Neural cell (in vitro differentiated cells): ENCODE data around the gene CHCHD3. TPM values are rescaled to one million over a fixed set of nuclear protein-coding genes. Genes with fewer than 3 reads are reported as not detected.

Experiments used
- H2AFZ ChIP-seq: fragments of 200-600, 300-800 bp; sonication (generic), shearing (Covaris generic); 2 replicates; pipeline ENCODE4 v1.6.0; 2014; ENCODE audit warnings: low read depth, mild to moderate bottlenecking, antibody characterized with exemption, low read length, moderate library complexity
- H3F3A ChIP-seq: fragments of 200-600 bp; shearing (Covaris generic); 2 replicates; pipeline ENCODE4 v1.6.1; 2016; ENCODE audit warnings: mild to moderate bottlenecking, moderate library complexity, mixed read lengths, antibody characterized with exemption, low read length; ENCODE audit not compliant: insufficient read depth, poor library complexity, severe bottlenecking
- H3K27ac ChIP-seq: fragments of 200-600, 300-800 bp; sonication (generic), shearing (Covaris generic); 2 replicates; pipeline ENCODE4 v1.5.1; 2014; ENCODE audit warnings: mild to moderate bottlenecking, low read length, moderate library complexity
- H3K27me3 ChIP-seq: fragments of 300-800, 200-600 bp; sonication (generic), shearing (Covaris generic); 2 replicates; pipeline ENCODE4 v1.6.0; 2014; ENCODE audit warnings: mild to moderate bottlenecking, low read depth, low read length, moderate library complexity; ENCODE audit not compliant: insufficient read depth
- H3K36me3 ChIP-seq: fragments of 300-800, 200-600 bp; sonication (generic), shearing (Covaris generic); 2 replicates; pipeline ENCODE4 v1.5.1; 2014; ENCODE audit warnings: mild to moderate bottlenecking, antibody characterized with exemption, low read length, moderate library complexity; ENCODE audit not compliant: insufficient read depth
- H3K4me2 ChIP-seq: fragments of 300-800, 200-600 bp; sonication (generic), shearing (Covaris generic); 2 replicates; pipeline ENCODE4 v1.6.0; 2014; ENCODE audit warnings: mild to moderate bottlenecking, low read length
- H3K4me3 ChIP-seq: fragments of 300-800, 200-600 bp; sonication (generic), shearing (Covaris generic); 2 replicates; pipeline ENCODE4 v1.5.1; 2014; ENCODE audit warnings: mild to moderate bottlenecking, low read length, moderate library complexity
- H3K79me2 ChIP-seq: fragments of 200-600 bp; shearing (Covaris generic); replicated peaks from 2 replicates; pipeline ENCODE4 v1.6.0; 2014; ENCODE audit warnings: mild to moderate bottlenecking, low read length, moderate library complexity; ENCODE audit not compliant: insufficient read depth
- H3K9ac ChIP-seq: fragments of 300-800, 200-600 bp; sonication (generic), shearing (Covaris generic); 2 replicates; pipeline ENCODE4 v1.6.1; 2016; ENCODE audit warnings: mild to moderate bottlenecking, low read length, mixed read lengths
- H3K9me2 ChIP-seq: fragments of 200-600 bp; shearing (Covaris generic); 2 replicates; pipeline ENCODE4 v1.6.1; 2016; ENCODE audit warnings: mild to moderate bottlenecking, low read length, mixed read lengths; ENCODE audit not compliant: insufficient read depth
- H3K9me3 ChIP-seq: fragments of 200-600, 300-800 bp; sonication (generic), shearing (Covaris generic); 2 replicates; pipeline ENCODE4 v1.6.1; 2016; ENCODE audit warnings: mild to moderate bottlenecking, mixed run types, low read length, moderate library complexity, mixed read lengths
- H4K20me1 ChIP-seq: fragments of 200-600 bp; shearing (Covaris generic); 2 replicates; pipeline ENCODE4 v1.6.1; 2016; ENCODE audit warnings: mild to moderate bottlenecking, mixed run types; ENCODE audit not compliant: insufficient read depth
- CTCF ChIP-seq: fragments of 450-650 bp; IDR thresholded peaks from 2 replicates; pipeline ENCODE4 v1.5.1; 2014; ENCODE audit warnings: antibody characterized with exemption, mild to moderate bottlenecking, moderate library complexity; ENCODE audit not compliant: poor library complexity, severe bottlenecking
- EP300 ChIP-seq: fragments of 450-650 bp; conservative IDR thresholded peaks from 2 replicates; pipeline ENCODE4 v1.6.1; 2014; ENCODE audit warnings: antibody characterized with exemption, mild to moderate bottlenecking, moderate library complexity; ENCODE audit not compliant: poor library complexity, severe bottlenecking
- EZH2 ChIP-seq: fragments of 200-600, 300-800 bp; shearing (Covaris generic), sonication (generic); IDR thresholded peaks from 2 replicates; pipeline ENCODE4 v1.6.1; 2014; ENCODE audit warnings: antibody characterized with exemption, low read length, borderline replicate concordance, mild to moderate bottlenecking; ENCODE audit not compliant: insufficient read depth, poor library complexity, severe bottlenecking
- MXI1 ChIP-seq: fragments of 450-650 bp; conservative IDR thresholded peaks from 2 replicates; pipeline ENCODE4 v1.6.1; 2014; ENCODE audit warnings: antibody characterized with exemption, mild to moderate bottlenecking; ENCODE audit not compliant: poor library complexity, severe bottlenecking
- POLR2AphosphoS5 ChIP-seq: IDR thresholded peaks from 2 replicates; pipeline ENCODE4 v1.6.1; 2012
- RAD21 ChIP-seq: fragments of 450-650 bp; conservative IDR thresholded peaks from 2 replicates; pipeline ENCODE4 v1.6.1; 2014; ENCODE audit warnings: antibody characterized with exemption, mild to moderate bottlenecking, moderate library complexity
- REST ChIP-seq: IDR thresholded peaks from 2 replicates; pipeline ENCODE4 v1.6.1; 2012; ENCODE audit warnings: borderline replicate concordance
- SMC3 ChIP-seq: fragments of 450-650 bp; conservative IDR thresholded peaks from 2 replicates; pipeline ENCODE4 v1.6.1; 2014; ENCODE audit warnings: antibody characterized with exemption, mild to moderate bottlenecking, moderate library complexity; ENCODE audit not compliant: poor library complexity
- TAF1 ChIP-seq: IDR thresholded peaks from 2 replicates; pipeline ENCODE4 v1.6.1; 2012; ENCODE audit warnings: low read depth
- polyA plus RNA-seq: library from polyadenylated mRNA; depleted of rRNA; stranded (reverse); fragments of >200 nt; gene quantifications from 2 replicates; pipeline ENCODE4 v1.2.3, GENCODE V29; 2014

Gene CHCHD3
- polyA plus RNA-seq, 1 donor from 2014 or later, result 89.9 TPM

GRCh38 chr7:132806834-132807233, 275.1 kb downstream of the CHCHD3 start:
- Histone ChIP-seq H3K36me3 (no peaks in the 10 kb centered on the region), H3K4me3 (no peak overlapping the region), H3K9me3 (no peaks in the 10 kb centered on the region), H3K9me2 (no peaks in the 10 kb centered on the region), H3K79me2 (no peaks in the 10 kb centered on the region), H3K4me2 (no peak overlapping the region), H3K9ac (no peak overlapping the region), H3K27me3 (no peaks in the 10 kb centered on the region), H3F3A (no peaks in the 10 kb centered on the region), H2AFZ (no peak overlapping the region), H3K27ac (no peak overlapping the region), H4K20me1 (no peaks in the 10 kb centered on the region)
- TF ChIP-seq TAF1 (no peak), SMC3 (no peak), POLR2AphosphoS5 (no peak), REST (no peak), RAD21 (no peak), MXI1 (no peak), EZH2 (no peak), EP300 (no peak), CTCF (no peak)

- Histone ChIP-seq H4K20me1 (no peaks in the 10 kb centered on the region), H3F3A (no peaks in the 10 kb centered on the region), H3K4me3 (no peak overlapping the region), H3K36me3 (no peaks in the 10 kb centered on the region), H3K27ac (no peak overlapping the region), H3K9me3 (no peaks in the 10 kb centered on the region), H2AFZ (no peak overlapping the region), H3K27me3 (no peaks in the 10 kb centered on the region), H3K79me2 (no peaks in the 10 kb centered on the region), H3K9ac (no peak overlapping the region), H3K4me2 (no peak overlapping the region), H3K9me2 (no peaks in the 10 kb centered on the region)
- TF ChIP-seq POLR2AphosphoS5 (no peak), REST (no peak), RAD21 (no peak), EZH2 (no peak), EP300 (no peak)
Measured at GRCh38 chr7:132805766-132806165, 276.1 kb downstream of the CHCHD3 start.
